ENCODE measurements around the gene CHN1. TPM values are rescaled to one million over a fixed set of nuclear protein-coding genes. Genes with fewer than 3 reads are reported as not detected.

Gene CHN1
- total RNA-seq, 1 donor from 2014 or later, result 30.6 TPM

DNA sequence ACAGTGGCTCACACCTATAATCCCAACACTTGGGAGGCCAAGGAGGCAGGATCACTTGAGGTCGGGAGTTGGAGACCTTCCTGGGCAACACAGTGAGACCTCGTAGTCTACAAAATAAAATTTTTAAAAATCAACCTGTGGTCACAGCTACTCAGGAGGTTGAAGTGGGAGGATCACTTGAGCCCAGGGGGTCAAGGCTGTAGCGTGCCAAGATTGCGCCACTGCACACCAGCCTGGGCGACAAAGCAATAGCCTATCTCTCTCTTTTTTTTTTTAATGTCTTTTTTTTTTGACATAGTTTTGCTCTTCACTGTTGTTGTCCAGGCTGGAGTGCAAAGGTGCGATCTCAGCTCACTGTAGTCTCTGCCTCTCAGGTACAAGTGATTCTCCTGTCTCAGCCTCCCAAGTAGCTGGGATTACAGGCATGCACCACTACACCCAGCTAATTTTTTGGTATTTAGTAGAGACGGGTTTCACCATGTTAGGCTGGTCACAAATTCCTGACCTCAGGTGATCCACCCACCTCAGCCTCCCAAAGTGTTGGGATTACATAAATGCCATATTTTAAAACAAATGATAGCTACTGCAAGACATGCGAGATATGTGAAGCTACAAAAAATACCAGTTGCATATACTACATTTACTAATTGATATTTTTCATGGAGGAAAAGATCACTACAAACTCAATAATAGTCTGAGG is 55.0 kb downstream of the CHN1 start:
- Histone ChIP-seq H3K36me3 (no peaks in the 10 kb centered on the region), H3K9me3 (no peaks in the 10 kb centered on the region), H3K4me3 (no peak overlapping the region), H3K27ac (no peak overlapping the region), H3K27me3 (no peaks in the 10 kb centered on the region), H3K4me1 (no peaks in the 10 kb centered on the region)
- ATAC-seq (no peak), DNase-seq (no peak)
- intact Hi-C loops (cut with DNase I), result no loop called here
- TF ChIP-seq, protein P1, sequence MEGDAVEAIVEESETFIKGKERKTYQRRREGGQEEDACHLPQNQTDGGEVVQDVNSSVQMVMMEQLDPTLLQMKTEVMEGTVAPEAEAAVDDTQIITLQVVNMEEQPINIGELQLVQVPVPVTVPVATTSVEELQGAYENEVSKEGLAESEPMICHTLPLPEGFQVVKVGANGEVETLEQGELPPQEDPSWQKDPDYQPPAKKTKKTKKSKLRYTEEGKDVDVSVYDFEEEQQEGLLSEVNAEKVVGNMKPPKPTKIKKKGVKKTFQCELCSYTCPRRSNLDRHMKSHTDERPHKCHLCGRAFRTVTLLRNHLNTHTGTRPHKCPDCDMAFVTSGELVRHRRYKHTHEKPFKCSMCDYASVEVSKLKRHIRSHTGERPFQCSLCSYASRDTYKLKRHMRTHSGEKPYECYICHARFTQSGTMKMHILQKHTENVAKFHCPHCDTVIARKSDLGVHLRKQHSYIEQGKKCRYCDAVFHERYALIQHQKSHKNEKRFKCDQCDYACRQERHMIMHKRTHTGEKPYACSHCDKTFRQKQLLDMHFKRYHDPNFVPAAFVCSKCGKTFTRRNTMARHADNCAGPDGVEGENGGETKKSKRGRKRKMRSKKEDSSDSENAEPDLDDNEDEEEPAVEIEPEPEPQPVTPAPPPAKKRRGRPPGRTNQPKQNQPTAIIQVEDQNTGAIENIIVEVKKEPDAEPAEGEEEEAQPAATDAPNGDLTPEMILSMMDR (IDR thresholded peaks at IDR 0.05), result no peak

DNA sequence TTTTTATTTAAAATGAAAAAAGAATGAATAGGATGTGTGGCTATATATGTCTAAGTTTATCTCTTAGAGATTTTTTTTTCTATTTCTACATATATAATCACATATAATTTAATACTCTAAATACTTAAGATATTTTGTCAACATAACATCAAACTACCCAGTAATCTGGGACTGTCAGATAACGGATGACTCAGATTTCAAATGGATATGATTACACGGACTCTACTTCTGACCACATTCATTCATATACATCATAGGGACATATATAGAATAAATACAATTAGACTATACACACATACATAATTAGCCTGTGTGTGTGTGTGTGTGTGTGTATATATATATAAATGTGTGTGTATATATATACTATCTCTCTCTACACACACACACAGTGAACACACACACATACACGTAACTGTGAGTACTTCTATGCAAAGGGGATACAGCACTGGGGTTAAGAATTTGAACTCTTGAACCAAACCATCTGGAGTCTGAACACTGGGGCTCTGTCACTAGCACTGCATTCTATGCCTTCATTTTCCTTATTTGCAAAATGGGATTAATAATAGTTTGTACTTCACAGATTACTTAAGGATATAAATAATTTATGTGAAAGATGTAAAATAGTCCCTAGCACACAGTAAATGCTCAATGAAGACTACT is 59.5 kb downstream of the CHN1 start:
- Histone ChIP-seq H3K4me1 (no peaks in the 10 kb centered on the region), H3K9me3 (no peaks in the 10 kb centered on the region), H3K27ac (no peak overlapping the region), H3K36me3 (no peaks in the 10 kb centered on the region), H3K27me3 (no peaks in the 10 kb centered on the region), H3K4me3 (no peak overlapping the region)
- intact Hi-C loops (cut with DNase I), result no loop called here
- ATAC-seq (no peak), DNase-seq (no peak)
- TF ChIP-seq, protein P1 (IDR thresholded peaks at IDR 0.05), result no peak

DNA sequence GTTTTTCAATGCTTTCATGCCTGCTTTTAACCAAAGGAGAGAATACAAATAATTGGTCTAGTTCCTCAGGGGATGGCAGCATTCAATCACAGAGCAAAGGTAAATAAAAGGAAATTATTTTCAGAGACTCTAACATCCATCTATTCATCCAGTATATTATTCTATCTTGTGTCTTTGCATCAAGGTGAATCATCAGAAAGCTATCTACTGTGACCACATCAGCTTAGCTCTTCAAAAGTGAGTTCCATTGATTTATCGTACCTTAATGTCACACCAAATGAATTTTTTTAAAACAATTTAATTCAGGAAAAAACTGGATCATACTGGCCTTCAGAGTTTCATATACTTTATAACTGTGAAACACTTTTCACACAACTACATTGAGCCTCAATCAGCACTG is 66.1 kb downstream of the CHN1 start:
- Histone ChIP-seq H3K27me3 (no peaks in the 10 kb centered on the region), H3K4me1 (no peaks in the 10 kb centered on the region), H3K4me3 (no peak overlapping the region), H3K36me3 (no peaks in the 10 kb centered on the region), H3K9me3 (no peaks in the 10 kb centered on the region), H3K27ac (no peak overlapping the region)
- DNase-seq, result no peak
- TF ChIP-seq, protein P1 (IDR thresholded peaks at IDR 0.05), result no peak
- intact Hi-C loops (cut with DNase I), result no loop called here
- ATAC-seq, result no peak

DNA sequence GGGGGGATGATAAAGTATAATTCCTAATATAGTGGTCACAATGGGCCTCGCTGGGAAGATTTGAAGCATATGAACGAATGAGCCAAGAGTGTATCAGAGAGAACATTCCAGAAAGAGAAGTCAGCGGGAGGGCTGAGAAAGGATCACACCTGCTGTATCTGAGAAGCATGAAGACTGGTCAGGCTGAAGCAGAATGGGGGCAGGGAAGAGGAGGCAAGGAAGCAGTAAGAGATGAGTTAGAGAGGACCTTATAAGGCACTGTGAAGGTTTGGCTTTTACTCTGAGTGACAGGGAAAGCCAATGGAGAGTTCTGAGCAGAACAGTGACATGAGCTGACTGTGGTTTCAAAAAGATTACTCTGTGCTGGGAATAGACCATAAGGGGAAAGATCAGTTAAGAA is 73.5 kb downstream of the CHN1 start:
- intact Hi-C loops (cut with DNase I), result no loop called here
- no peak overlapping the region for H3K27ac ChIP-seq
- TF ChIP-seq, protein P1 (IDR thresholded peaks at IDR 0.05), result no peak
- DNase-seq, result no peak
- no peaks in the 10 kb centered on the region for H3K36me3 ChIP-seq
- no peak for ATAC-seq
- H3K4me3 ChIP-seq, result no peak overlapping the region
- H3K27me3 ChIP-seq, result no peaks in the 10 kb centered on the region
- no peaks in the 10 kb centered on the region for H3K9me3 ChIP-seq
- H3K4me1 ChIP-seq, result no peaks in the 10 kb centered on the region

DNA sequence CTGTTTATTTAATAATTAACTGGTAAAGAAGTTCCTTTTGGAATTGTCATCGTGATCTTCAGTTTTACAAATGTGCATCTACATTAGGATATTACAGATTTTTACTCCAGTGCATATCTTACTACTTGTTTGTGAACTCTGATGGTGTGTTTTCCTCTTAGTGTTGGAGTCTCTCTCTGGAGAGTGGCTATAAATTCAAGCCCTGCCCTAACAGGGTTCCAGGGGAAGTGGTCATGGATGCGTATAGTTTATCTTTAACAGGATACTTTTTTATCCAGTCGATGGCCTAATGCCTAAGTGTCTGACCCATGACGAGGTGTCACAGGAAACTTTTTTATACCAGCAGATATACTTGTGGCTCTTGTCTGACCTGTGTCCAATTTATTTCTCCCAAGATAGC is 75.4 kb downstream of the CHN1 start:
- no peaks in the 10 kb centered on the region for H3K36me3 ChIP-seq
- no peaks in the 10 kb centered on the region for H3K27me3 ChIP-seq
- DNase-seq (no peak), ATAC-seq (no peak)
- no peaks in the 10 kb centered on the region for H3K4me1 ChIP-seq
- H3K9me3 ChIP-seq, result no peaks in the 10 kb centered on the region
- TF ChIP-seq, protein P1 (IDR thresholded peaks at IDR 0.05), result no peak
- intact Hi-C loops (cut with DNase I), result no loop called here
- no peak overlapping the region for H3K27ac ChIP-seq
- no peak overlapping the region for H3K4me3 ChIP-seq
